ENCODE results near the gene PFN3. TPM values are rescaled to one million over a fixed set of nuclear protein-coding genes. Genes with fewer than 3 reads are reported as not detected.

Gene PFN3
- polyA plus RNA-seq, 1 donor (not counting 4 experiments of a cell fraction or from before 2014, with no cell fraction given), result not detected

- DNase-seq (ENCODE audit: low read depth, low spot score) (no peak), FAIRE-seq (no peak)
- Histone ChIP-seq H3K9ac (ENCODE audit: control insufficient read depth, extremely low read depth, insufficient read depth, low read length) (peak overlapping the region; percentile 61), H3K36me3 (ENCODE audit: control insufficient read depth in 2 of 2, extremely low read depth in 1 of 2, insufficient read depth in 2 of 2, low read length in 2 of 2) (peaks cover 2 to 3% of the 10 kb centered on the region in 2 experiments), H3K27ac (ENCODE audit: control insufficient read depth, insufficient read depth, low read length) (no peak overlapping the region), H2AFZ (ENCODE audit: control insufficient read depth, low read length) (no peak overlapping the region), H3K4me3 (ENCODE audit: control insufficient read depth in 2 of 3, extremely low read depth in 1 of 3, insufficient read depth in 2 of 3, low read depth in 1 of 3, low read length in 3 of 3) (peak overlapping the region; percentile 45 to 56 (median 56)), H3K4me1 (ENCODE audit: control insufficient read depth, extremely low read depth, insufficient read depth, low read length) (peaks cover 54% of the 10 kb centered on the region), H4K20me1 (ENCODE audit: control insufficient read depth, extremely low read depth, insufficient read depth, low read length) (no peaks in the 10 kb centered on the region), H3K27me3 (ENCODE audit: control insufficient read depth, extremely low read depth, insufficient read depth, low read length) (no peaks in the 10 kb centered on the region), H3K4me2 (ENCODE audit: control insufficient read depth, extremely low read depth, insufficient read depth, low read depth, low read length) (peak overlapping the region; percentile 72), H3K9me3 (ENCODE audit: control insufficient read depth, low read depth, low read length) (no peaks in the 10 kb centered on the region), H3K9me1 (ENCODE audit: control insufficient read depth, extremely low read depth, insufficient read depth, low read length) (no peaks in the 10 kb centered on the region), H3K79me2 (ENCODE audit: control insufficient read depth, insufficient read depth, low read length) (no peaks in the 10 kb centered on the region)
- TF ChIP-seq, protein P1, sequence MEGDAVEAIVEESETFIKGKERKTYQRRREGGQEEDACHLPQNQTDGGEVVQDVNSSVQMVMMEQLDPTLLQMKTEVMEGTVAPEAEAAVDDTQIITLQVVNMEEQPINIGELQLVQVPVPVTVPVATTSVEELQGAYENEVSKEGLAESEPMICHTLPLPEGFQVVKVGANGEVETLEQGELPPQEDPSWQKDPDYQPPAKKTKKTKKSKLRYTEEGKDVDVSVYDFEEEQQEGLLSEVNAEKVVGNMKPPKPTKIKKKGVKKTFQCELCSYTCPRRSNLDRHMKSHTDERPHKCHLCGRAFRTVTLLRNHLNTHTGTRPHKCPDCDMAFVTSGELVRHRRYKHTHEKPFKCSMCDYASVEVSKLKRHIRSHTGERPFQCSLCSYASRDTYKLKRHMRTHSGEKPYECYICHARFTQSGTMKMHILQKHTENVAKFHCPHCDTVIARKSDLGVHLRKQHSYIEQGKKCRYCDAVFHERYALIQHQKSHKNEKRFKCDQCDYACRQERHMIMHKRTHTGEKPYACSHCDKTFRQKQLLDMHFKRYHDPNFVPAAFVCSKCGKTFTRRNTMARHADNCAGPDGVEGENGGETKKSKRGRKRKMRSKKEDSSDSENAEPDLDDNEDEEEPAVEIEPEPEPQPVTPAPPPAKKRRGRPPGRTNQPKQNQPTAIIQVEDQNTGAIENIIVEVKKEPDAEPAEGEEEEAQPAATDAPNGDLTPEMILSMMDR (optimal IDR thresholded peaks at IDR 0.05 in 1 of 3, IDR thresholded peaks at IDR 0.05 in 1 of 3, conservative IDR thresholded peaks at IDR 0.05 in 1 of 3; ENCODE audit: extremely low read depth in 1 of 3, insufficient read depth in 2 of 3, low read length in 3 of 3), result no peak
- no peak for TF ChIP-seq EZH2 (IDR thresholded peaks at IDR 0.05; ENCODE audit: low read length)
- dilution Hi-C loops (cut with MboI; ENCODE audit: extremely low pct_ligation_motif_present, low sequenced_read_pairs), result no loop called here
These were observed 46.7 kb upstream of the PFN3 start for GRCh38 chr5:177447066-177447610.

- TF ChIP-seq, protein P1 (optimal IDR thresholded peaks at IDR 0.05 in 1 of 3, IDR thresholded peaks at IDR 0.05 in 1 of 3, conservative IDR thresholded peaks at IDR 0.05 in 1 of 3; ENCODE audit: extremely low read depth in 1 of 3, insufficient read depth in 2 of 3, low read length in 3 of 3), result no peak
- TF ChIP-seq EZH2 (IDR thresholded peaks at IDR 0.05; ENCODE audit: low read length), result no peak
- Histone ChIP-seq H3K36me3 (ENCODE audit: control insufficient read depth in 2 of 2, extremely low read depth in 1 of 2, insufficient read depth in 2 of 2, low read length in 2 of 2) (peaks cover 2 to 3% of the 10 kb centered on the region in 2 experiments), H3K9me3 (ENCODE audit: control insufficient read depth, low read depth, low read length) (no peaks in the 10 kb centered on the region), H3K4me2 (ENCODE audit: control insufficient read depth, extremely low read depth, insufficient read depth, low read depth, low read length) (peak within 1 kb of the TSS; percentile 74), H3K27me3 (ENCODE audit: control insufficient read depth, extremely low read depth, insufficient read depth, low read length) (no peaks in the 10 kb centered on the region), H3K4me3 (ENCODE audit: control insufficient read depth in 2 of 3, extremely low read depth in 1 of 3, insufficient read depth in 2 of 3, low read depth in 1 of 3, low read length in 3 of 3) (peak within 1 kb of the TSS; percentile 45 to 56 (median 56)), H3K79me2 (ENCODE audit: control insufficient read depth, insufficient read depth, low read length) (no peaks in the 10 kb centered on the region), H2AFZ (ENCODE audit: control insufficient read depth, low read length) (peak within 1 kb of the TSS; percentile 42), H3K9ac (ENCODE audit: control insufficient read depth, extremely low read depth, insufficient read depth, low read length) (peak within 1 kb of the TSS; percentile 61), H4K20me1 (ENCODE audit: control insufficient read depth, extremely low read depth, insufficient read depth, low read length) (no peaks in the 10 kb centered on the region), H3K9me1 (ENCODE audit: control insufficient read depth, extremely low read depth, insufficient read depth, low read length) (no peaks in the 10 kb centered on the region), H3K4me1 (ENCODE audit: control insufficient read depth, extremely low read depth, insufficient read depth, low read length) (peaks cover 54% of the 10 kb centered on the region), H3K27ac (ENCODE audit: control insufficient read depth, insufficient read depth, low read length) (peak within 1 kb of the TSS; percentile 39)
- dilution Hi-C loops (cut with MboI; ENCODE audit: extremely low pct_ligation_motif_present, low sequenced_read_pairs), result no loop called here
- FAIRE-seq (peak; percentile 32), DNase-seq (ENCODE audit: low read depth, low spot score) (no peak)
These were observed 46.0 kb upstream of the PFN3 start, which contains the start of gene PRR7 for GRCh38 chr5:177446200-177447065. PRR7 (plus strand) TSS chr5:177446814; CDS start chr5:177455068, 8,254 bp downstream.

Measured in keratinocyte (primary cell).